ENCODE measurements around the gene UBXN7.

- TF ChIP-seq, protein P1, sequence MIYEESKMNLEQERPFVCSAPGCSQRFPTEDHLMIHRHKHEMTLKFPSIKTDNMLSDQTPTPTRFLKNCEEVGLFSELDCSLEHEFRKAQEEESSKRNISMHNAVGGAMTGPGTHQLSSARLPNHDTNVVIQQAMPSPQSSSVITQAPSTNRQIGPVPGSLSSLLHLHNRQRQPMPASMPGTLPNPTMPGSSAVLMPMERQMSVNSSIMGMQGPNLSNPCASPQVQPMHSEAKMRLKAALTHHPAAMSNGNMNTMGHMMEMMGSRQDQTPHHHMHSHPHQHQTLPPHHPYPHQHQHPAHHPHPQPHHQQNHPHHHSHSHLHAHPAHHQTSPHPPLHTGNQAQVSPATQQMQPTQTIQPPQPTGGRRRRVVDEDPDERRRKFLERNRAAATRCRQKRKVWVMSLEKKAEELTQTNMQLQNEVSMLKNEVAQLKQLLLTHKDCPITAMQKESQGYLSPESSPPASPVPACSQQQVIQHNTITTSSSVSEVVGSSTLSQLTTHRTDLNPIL (CRISPR knock-in tag; IDR thresholded peaks at IDR 0.05; ENCODE audit: low read depth) = no peak
- TF ChIP-seq PPARA (CRISPR knock-in tag; IDR thresholded peaks at IDR 0.05; ENCODE audit: borderline replicate concordance) (no peak), ARNTL (CRISPR knock-in tag; IDR thresholded peaks at IDR 0.05; ENCODE audit: borderline replicate concordance, low read depth) (no peak), ZFP3 (CRISPR knock-in tag; IDR thresholded peaks at IDR 0.05) (no peak), ZFP30 (CRISPR knock-in tag; IDR thresholded peaks at IDR 0.05) (no peak), RARB (CRISPR knock-in tag; IDR thresholded peaks at IDR 0.05) (no peak), ISL1 (CRISPR knock-in tag; IDR thresholded peaks at IDR 0.05) (no peak), ZNF70 (CRISPR knock-in tag; IDR thresholded peaks at IDR 0.05) (no peak), SNAI2 (CRISPR knock-in tag; IDR thresholded peaks at IDR 0.05) (no peak), BACH2 (CRISPR knock-in tag; IDR thresholded peaks at IDR 0.05; ENCODE audit: borderline replicate concordance) (no peak), TSHZ2 (CRISPR knock-in tag; IDR thresholded peaks at IDR 0.05) (no peak), TOX (CRISPR knock-in tag; IDR thresholded peaks at IDR 0.05; ENCODE audit: borderline replicate concordance) (no peak)
- TF ChIP-seq, protein P2, sequence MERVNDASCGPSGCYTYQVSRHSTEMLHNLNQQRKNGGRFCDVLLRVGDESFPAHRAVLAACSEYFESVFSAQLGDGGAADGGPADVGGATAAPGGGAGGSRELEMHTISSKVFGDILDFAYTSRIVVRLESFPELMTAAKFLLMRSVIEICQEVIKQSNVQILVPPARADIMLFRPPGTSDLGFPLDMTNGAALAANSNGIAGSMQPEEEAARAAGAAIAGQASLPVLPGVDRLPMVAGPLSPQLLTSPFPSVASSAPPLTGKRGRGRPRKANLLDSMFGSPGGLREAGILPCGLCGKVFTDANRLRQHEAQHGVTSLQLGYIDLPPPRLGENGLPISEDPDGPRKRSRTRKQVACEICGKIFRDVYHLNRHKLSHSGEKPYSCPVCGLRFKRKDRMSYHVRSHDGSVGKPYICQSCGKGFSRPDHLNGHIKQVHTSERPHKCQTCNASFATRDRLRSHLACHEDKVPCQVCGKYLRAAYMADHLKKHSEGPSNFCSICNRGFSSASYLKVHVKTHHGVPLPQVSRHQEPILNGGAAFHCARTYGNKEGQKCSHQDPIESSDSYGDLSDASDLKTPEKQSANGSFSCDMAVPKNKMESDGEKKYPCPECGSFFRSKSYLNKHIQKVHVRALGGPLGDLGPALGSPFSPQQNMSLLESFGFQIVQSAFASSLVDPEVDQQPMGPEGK (CRISPR knock-in tag; IDR thresholded peaks at IDR 0.05; ENCODE audit: borderline replicate concordance) = no peak
Measured at GRCh38 chr3:196400331-196400730, 31.9 kb downstream of the UBXN7 start.

All from SK-N-SH treated with all-trans-retinoic acid at 6 μM for 48 hours (cell line).